K562 (cell line): ENCODE data around the gene PALM3. TPM values are rescaled to one million over a fixed set of nuclear protein-coding genes. Genes with fewer than 3 reads are reported as not detected.
A peak's percentile ranks its signal among the peaks of the same experiment; 100 is the strongest.

Source experiments
- BRCA1 ChIP-seq, 2 experiments: fragments of 450-650 bp in 1 of 2; sonication (generic) in 1 of 2; formaldehyde crosslinking in 1 of 2; IDR thresholded peaks; 2 replicates each; pipeline versions ENCODE4 v1.5.0 to v1.6.1; 2017 to 2020; ENCODE audit warnings: mild to moderate bottlenecking in 1 of 2, missing genetic modification reagents in 1 of 2
- CTBP1 ChIP-seq: fragments of 450-650 bp; IDR thresholded peaks from 2 replicates; pipeline ENCODE4 v1.6.1; 2016; ENCODE audit warnings: borderline replicate concordance
- HIVEP1 ChIP-seq: fragments of 250-450 bp; sonication (Bioruptor Pico); IDR thresholded peaks from 2 replicates; pipeline ENCODE4 v1.4.0; 2020; ENCODE audit warnings: mild to moderate bottlenecking
- MECOM ChIP-seq: fragments of 250-450 bp; sonication (Bioruptor Pico); IDR thresholded peaks from 2 replicates; pipeline ENCODE4 v1.8.0; 2022; ENCODE audit warnings: inconsistent platforms
- NFXL1 ChIP-seq: fragments of 450-650 bp; formaldehyde crosslinking; IDR thresholded peaks from 2 replicates; pipeline ENCODE4 v1.4.0; 2021; ENCODE audit warnings: mild to moderate bottlenecking
- SMAD2 ChIP-seq: fragments of 150-350 bp; IDR thresholded peaks from 2 replicates; pipeline ENCODE4 v1.6.1; 2014; ENCODE audit warnings: low read depth, mild to moderate bottlenecking, low read length
- TCF3 ChIP-seq: sonication (generic); formaldehyde crosslinking; IDR thresholded peaks from 2 replicates; pipeline ENCODE4 v1.4.0; 2020; ENCODE audit warnings: mild to moderate bottlenecking, missing genetic modification reagents
- ZNF124 ChIP-seq: sonication (generic); formaldehyde crosslinking; IDR thresholded peaks from 2 replicates; pipeline ENCODE4 v1.8.1; 2022; ENCODE audit warnings: missing genetic modification reagents
- ZNF174 ChIP-seq: fragments of 250-450 bp; sonication (Bioruptor Pico); IDR thresholded peaks from 2 replicates; pipeline ENCODE4 v1.4.0; 2020; ENCODE audit warnings: mild to moderate bottlenecking
- ZNF717 ChIP-seq: fragments of 250-450 bp; sonication (Bioruptor Pico); IDR thresholded peaks from 2 replicates; pipeline ENCODE4 v1.5.0; 2021
- polyA plus RNA-seq, 8 experiments: library from polyadenylated mRNA; depleted of rRNA in 4 of 8; stranded (reverse) in 5 of 8; unstranded in 3 of 8; fragments of >200 nt; fragmentation: Nextera tagmentation in 2 of 8; fragmentation: Illumina TruSeq in 1 of 8; extraction: Ambion mirVana in 2 of 8; extraction: Trizol in 1 of 8; gene quantifications; 2 replicates each; pipeline versions ENCODE4 v1.2.1 to v1.2.3, GENCODE V29; 2011 to 2014; ENCODE audit warnings: inconsistent platforms in 1 of 8, missing spikeins in 1 of 8
- total RNA-seq, 7 experiments: library from RNA; depleted of rRNA in 6 of 7; stranded (reverse); fragments of >200 nt in 6 of 7; fragmentation: Illumina TruSeq in 2 of 7; extraction: Trizol in 2 of 7; gene quantifications; 2 replicates each; pipeline versions ENCODE4 v1.2.1 to v1.2.3, GENCODE V29; 2011 to 2021; ENCODE audit warnings: low replicate concordance in 1 of 7
- TF ChIP-seq, protein P1 (sequence below): fragments of 450-650 bp; formaldehyde crosslinking; IDR thresholded peaks from 2 replicates; pipeline ENCODE4 v1.4.0; 2020; ENCODE audit warnings: mild to moderate bottlenecking, mixed read lengths
- TF ChIP-seq, protein P2 (sequence below): fragments of 450-650 bp; formaldehyde crosslinking; IDR thresholded peaks from 2 replicates; pipeline ENCODE4 v1.4.0; 2020; ENCODE audit warnings: mild to moderate bottlenecking, moderate library complexity
- TF ChIP-seq, protein P3 (sequence below): fragments of 450-650 bp; conservative IDR thresholded peaks from 2 replicates; pipeline ENCODE4 v1.6.1; 2016; ENCODE audit warnings: missing genetic modification characterization, low read depth, mild to moderate bottlenecking, control low read depth, missing compliant biosample characterization
- TF ChIP-seq, protein P4 (sequence below): sonication (generic); formaldehyde crosslinking; IDR thresholded peaks from 2 replicates; pipeline ENCODE4 v1.8.0; 2023; ENCODE audit warnings: mild to moderate bottlenecking, missing genetic modification reagents
- TF ChIP-seq, protein P5 (sequence below): fragments of 450-650 bp; formaldehyde crosslinking; IDR thresholded peaks from 2 replicates; pipeline ENCODE4 v1.4.0; 2022; ENCODE audit warnings: mild to moderate bottlenecking, moderate library complexity
- TF ChIP-seq, protein P6 (sequence below): sonication (generic); formaldehyde crosslinking; IDR thresholded peaks from 2 replicates; pipeline ENCODE4 v1.8.0; 2023; ENCODE audit warnings: mild to moderate bottlenecking, missing genetic modification reagents

Gene PALM3
- total and polyA plus RNA-seq, 9 of the 15 experiments (the other 6 are each of a cell fraction or from before 2014, with no cell fraction given): 0.07 to 9.3 (median 3.3) TPM

DNA sequence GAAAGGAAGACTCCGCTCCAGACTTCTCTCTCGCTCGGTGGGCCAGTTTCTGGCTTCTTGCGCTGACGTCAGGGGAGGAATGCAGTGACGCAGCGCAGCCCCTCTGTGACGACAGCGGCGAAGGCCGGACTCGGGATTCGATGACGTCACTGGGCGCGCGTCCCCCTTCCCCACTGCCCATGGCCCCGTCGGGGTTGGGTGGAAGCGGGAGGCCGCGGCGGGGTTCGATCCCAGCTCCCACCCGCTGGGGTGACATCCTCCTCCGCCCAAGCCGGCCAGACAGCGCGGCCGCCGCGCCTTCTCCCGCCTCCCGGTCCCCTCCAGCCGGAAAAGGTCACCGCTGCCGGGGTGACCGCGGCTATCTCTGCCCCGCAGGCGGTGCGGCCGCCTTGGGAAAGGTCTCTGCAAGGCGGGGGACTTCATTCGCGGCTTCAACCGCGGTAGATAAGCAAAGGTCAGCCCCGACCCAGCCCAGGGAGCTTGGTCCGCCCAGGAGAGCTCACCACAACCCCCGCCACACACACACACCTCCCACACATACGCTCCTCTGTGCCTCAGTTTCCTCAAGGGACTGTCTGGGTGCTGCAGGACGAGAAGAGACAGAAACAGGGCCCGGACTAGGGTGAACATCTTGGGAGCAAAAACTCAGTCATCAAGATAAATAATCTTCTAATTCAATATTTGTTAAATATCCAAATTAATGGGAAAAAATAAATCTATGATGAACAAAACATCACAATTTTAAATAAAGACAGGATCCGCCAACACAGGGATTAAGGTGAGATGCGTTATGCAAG is 54.9 kb downstream of the PALM3 start (continued):
- TF ChIP-seq ZNF174 (CRISPR knock-in tag): no peak
- TF ChIP-seq ZNF717 (CRISPR knock-in tag): no peak
- no peak for TF ChIP-seq HIVEP1 (CRISPR knock-in tag)
- TF ChIP-seq BRCA1 (IDR thresholded peaks at IDR 0.05): no peak
- no peak for TF ChIP-seq BRCA1 (CRISPR knock-in tag; IDR thresholded peaks at IDR 0.05)
- TF ChIP-seq ZNF124 (CRISPR knock-in tag): no peak
- TF ChIP-seq MECOM (CRISPR knock-in tag): no peak
- TF ChIP-seq, protein P1, sequence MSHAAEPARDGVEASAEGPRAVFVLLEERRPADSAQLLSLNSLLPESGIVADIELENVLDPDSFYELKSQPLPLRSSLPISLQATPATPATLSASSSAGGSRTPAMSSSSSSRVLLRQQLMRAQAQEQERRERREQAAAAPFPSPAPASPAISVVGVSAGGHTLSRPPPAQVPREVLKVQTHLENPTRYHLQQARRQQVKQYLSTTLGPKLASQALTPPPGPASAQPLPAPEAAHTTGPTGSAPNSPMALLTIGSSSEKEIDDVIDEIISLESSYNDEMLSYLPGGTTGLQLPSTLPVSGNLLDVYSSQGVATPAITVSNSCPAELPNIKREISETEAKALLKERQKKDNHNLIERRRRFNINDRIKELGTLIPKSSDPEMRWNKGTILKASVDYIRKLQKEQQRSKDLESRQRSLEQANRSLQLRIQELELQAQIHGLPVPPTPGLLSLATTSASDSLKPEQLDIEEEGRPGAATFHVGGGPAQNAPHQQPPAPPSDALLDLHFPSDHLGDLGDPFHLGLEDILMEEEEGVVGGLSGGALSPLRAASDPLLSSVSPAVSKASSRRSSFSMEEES (CRISPR knock-in tag): no peak
- no peak for TF ChIP-seq SMAD2
- TF ChIP-seq, protein P2, sequence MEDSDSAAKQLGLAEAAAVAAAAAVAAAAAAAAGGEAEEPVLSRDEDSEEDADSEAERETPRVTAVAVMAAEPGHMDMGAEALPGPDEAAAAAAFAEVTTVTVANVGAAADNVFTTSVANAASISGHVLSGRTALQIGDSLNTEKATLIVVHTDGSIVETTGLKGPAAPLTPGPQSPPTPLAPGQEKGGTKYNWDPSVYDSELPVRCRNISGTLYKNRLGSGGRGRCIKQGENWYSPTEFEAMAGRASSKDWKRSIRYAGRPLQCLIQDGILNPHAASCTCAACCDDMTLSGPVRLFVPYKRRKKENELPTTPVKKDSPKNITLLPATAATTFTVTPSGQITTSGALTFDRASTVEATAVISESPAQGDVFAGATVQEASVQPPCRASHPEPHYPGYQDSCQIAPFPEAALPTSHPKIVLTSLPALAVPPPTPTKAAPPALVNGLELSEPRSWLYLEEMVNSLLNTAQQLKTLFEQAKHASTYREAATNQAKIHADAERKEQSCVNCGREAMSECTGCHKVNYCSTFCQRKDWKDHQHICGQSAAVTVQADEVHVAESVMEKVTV (CRISPR knock-in tag): no peak
- TF ChIP-seq, protein P3, sequence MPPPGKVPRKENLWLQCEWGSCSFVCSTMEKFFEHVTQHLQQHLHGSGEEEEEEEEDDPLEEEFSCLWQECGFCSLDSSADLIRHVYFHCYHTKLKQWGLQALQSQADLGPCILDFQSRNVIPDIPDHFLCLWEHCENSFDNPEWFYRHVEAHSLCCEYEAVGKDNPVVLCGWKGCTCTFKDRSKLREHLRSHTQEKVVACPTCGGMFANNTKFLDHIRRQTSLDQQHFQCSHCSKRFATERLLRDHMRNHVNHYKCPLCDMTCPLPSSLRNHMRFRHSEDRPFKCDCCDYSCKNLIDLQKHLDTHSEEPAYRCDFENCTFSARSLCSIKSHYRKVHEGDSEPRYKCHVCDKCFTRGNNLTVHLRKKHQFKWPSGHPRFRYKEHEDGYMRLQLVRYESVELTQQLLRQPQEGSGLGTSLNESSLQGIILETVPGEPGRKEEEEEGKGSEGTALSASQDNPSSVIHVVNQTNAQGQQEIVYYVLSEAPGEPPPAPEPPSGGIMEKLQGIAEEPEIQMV (tag): 0 out of 2 replicates have a peak, but pooled peaks have one; percentile 41
- peak; percentile 100 for TF ChIP-seq TCF3
- TF ChIP-seq, protein P4, sequence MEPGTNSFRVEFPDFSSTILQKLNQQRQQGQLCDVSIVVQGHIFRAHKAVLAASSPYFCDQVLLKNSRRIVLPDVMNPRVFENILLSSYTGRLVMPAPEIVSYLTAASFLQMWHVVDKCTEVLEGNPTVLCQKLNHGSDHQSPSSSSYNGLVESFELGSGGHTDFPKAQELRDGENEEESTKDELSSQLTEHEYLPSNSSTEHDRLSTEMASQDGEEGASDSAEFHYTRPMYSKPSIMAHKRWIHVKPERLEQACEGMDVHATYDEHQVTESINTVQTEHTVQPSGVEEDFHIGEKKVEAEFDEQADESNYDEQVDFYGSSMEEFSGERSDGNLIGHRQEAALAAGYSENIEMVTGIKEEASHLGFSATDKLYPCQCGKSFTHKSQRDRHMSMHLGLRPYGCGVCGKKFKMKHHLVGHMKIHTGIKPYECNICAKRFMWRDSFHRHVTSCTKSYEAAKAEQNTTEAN: no peak
- peak; percentile 96 for TF ChIP-seq CTBP1
- TF ChIP-seq, protein P5, sequence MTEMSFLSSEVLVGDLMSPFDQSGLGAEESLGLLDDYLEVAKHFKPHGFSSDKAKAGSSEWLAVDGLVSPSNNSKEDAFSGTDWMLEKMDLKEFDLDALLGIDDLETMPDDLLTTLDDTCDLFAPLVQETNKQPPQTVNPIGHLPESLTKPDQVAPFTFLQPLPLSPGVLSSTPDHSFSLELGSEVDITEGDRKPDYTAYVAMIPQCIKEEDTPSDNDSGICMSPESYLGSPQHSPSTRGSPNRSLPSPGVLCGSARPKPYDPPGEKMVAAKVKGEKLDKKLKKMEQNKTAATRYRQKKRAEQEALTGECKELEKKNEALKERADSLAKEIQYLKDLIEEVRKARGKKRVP (CRISPR knock-in tag): peak; percentile 58; the same call in 1 of the 2 replicates
- TF ChIP-seq, protein P6, sequence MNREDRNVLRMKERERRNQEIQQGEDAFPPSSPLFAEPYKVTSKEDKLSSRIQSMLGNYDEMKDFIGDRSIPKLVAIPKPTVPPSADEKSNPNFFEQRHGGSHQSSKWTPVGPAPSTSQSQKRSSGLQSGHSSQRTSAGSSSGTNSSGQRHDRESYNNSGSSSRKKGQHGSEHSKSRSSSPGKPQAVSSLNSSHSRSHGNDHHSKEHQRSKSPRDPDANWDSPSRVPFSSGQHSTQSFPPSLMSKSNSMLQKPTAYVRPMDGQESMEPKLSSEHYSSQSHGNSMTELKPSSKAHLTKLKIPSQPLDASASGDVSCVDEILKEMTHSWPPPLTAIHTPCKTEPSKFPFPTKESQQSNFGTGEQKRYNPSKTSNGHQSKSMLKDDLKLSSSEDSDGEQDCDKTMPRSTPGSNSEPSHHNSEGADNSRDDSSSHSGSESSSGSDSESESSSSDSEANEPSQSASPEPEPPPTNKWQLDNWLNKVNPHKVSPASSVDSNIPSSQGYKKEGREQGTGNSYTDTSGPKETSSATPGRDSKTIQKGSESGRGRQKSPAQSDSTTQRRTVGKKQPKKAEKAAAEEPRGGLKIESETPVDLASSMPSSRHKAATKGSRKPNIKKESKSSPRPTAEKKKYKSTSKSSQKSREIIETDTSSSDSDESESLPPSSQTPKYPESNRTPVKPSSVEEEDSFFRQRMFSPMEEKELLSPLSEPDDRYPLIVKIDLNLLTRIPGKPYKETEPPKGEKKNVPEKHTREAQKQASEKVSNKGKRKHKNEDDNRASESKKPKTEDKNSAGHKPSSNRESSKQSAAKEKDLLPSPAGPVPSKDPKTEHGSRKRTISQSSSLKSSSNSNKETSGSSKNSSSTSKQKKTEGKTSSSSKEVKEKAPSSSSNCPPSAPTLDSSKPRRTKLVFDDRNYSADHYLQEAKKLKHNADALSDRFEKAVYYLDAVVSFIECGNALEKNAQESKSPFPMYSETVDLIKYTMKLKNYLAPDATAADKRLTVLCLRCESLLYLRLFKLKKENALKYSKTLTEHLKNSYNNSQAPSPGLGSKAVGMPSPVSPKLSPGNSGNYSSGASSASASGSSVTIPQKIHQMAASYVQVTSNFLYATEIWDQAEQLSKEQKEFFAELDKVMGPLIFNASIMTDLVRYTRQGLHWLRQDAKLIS: 0 out of 2 replicates have a peak, but pooled peaks have one; percentile 80
- no peak for TF ChIP-seq NFXL1 (CRISPR knock-in tag)
